Epidermal melanocyte (primary cell): ENCODE results near the gene NKD1.

Source experiments
- DNase-seq: peaks from one replicate; pipeline ENCODE4 v3.0.0; 2011; ENCODE audit warnings: low spot score; ENCODE audit not compliant: insufficient read length

The NKD1 gene

GRCh38 chr16:50599494-50599893 is 51.3 kb downstream of the NKD1 start:
- DNase-seq, result peak; percentile 57

- DNase-seq, result no peak
These were observed 52.5 kb downstream of the NKD1 start for GRCh38 chr16:50600582-50601283.

- no peak for DNase-seq
These were observed 53.1 kb downstream of the NKD1 start for GRCh38 chr16:50601341-50601740.

GRCh38 chr16:50602126-50602525 is 53.9 kb downstream of the NKD1 start:
- DNase-seq, result no peak

- no peak for DNase-seq
These were observed 54.5 kb downstream of the NKD1 start for GRCh38 chr16:50602531-50603205.

GRCh38 chr16:50603206-50604064 is 55.2 kb downstream of the NKD1 start:
- DNase-seq, result no peak

GRCh38 chr16:50604065-50604418 is 55.8 kb downstream of the NKD1 start:
- no peak for DNase-seq

- no peak for DNase-seq
These were observed 56.4 kb downstream of the NKD1 start for GRCh38 chr16:50604610-50605009.

GRCh38 chr16:50605733-50606430 is 57.7 kb downstream of the NKD1 start:
- DNase-seq, result no peak

GRCh38 chr16:50606431-50607050 is 58.3 kb downstream of the NKD1 start:
- DNase-seq, result no peak

- DNase-seq, result no peak
These were observed 58.8 kb downstream of the NKD1 start for GRCh38 chr16:50607051-50607431.

GRCh38 chr16:50607447-50607846 is 59.3 kb downstream of the NKD1 start:
- no peak for DNase-seq

- DNase-seq, result no peak
These were observed 59.9 kb downstream of the NKD1 start for GRCh38 chr16:50607970-50608557.

GRCh38 chr16:50609049-50609448 is 60.9 kb downstream of the NKD1 start:
- DNase-seq, result no peak

- DNase-seq, result no peak
These were observed 61.3 kb downstream of the NKD1 start for GRCh38 chr16:50609471-50609870.

GRCh38 chr16:50610331-50611262 is 62.4 kb downstream of the NKD1 start:
- no peak for DNase-seq

- DNase-seq, result no peak
These were observed 63.2 kb downstream of the NKD1 start for GRCh38 chr16:50611332-50611934.

- DNase-seq, result no peak
These were observed 64.0 kb downstream of the NKD1 start for GRCh38 chr16:50611995-50612848.

GRCh38 chr16:50612849-50613198 is 64.6 kb downstream of the NKD1 start:
- no peak for DNase-seq
